Measurements from ENCODE around the gene SMURF2. TPM values are rescaled to one million over a fixed set of nuclear protein-coding genes. Genes with fewer than 3 reads are reported as not detected.

Gene SMURF2
- total RNA-seq, 1 donor from 2014 or later, result 48.3 TPM

DNA sequence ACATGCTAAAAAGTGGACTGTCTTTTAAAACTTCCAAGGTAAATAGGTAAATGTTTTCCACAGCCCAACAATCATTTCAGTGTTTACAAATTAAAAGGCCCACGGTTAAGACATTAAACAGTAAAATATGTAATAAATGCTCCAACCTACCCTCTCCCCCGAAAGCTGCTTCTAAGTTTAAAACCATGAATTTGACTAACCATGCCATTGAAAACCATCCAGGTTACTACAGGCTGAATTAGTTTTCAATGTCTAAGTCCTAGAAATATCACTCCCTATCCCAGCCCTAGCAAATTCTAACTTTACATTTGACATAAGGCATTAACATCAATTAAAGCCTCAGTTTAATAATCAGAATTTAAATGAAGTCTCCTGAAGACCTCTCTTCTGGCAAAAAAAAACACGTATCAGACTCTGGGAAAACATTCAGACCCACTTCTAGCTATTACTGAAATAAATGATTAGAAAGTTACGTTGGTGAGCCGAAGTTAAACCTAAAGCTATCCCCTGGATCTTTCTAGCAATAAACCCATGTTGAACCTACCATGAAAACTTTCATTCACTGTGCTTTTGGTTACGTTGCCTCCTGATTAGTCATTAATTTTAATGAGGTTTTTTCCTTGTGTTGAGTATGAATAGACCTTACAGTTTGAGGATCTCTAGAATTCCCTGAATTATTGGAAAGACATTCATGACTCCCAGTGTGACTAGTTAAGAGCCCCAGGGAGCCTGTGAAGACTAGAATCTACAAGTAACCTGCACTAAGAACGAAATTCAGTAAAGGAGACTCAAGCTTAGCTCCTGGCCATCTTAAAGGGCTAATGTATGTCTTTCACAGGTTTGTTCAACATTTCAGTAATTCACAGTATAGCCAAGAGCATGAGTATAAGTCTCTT, 163.6 kb downstream of the SMURF2 start:
- DNase-seq (ENCODE audit: low read depth), result no peak
- H3K4me3 ChIP-seq (ENCODE audit: low read depth, low read length), result no peak overlapping the region
- TF ChIP-seq, protein P1, sequence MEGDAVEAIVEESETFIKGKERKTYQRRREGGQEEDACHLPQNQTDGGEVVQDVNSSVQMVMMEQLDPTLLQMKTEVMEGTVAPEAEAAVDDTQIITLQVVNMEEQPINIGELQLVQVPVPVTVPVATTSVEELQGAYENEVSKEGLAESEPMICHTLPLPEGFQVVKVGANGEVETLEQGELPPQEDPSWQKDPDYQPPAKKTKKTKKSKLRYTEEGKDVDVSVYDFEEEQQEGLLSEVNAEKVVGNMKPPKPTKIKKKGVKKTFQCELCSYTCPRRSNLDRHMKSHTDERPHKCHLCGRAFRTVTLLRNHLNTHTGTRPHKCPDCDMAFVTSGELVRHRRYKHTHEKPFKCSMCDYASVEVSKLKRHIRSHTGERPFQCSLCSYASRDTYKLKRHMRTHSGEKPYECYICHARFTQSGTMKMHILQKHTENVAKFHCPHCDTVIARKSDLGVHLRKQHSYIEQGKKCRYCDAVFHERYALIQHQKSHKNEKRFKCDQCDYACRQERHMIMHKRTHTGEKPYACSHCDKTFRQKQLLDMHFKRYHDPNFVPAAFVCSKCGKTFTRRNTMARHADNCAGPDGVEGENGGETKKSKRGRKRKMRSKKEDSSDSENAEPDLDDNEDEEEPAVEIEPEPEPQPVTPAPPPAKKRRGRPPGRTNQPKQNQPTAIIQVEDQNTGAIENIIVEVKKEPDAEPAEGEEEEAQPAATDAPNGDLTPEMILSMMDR (conservative IDR thresholded peaks at IDR 0.05; ENCODE audit: low read depth, low read length), result no peak

DNA sequence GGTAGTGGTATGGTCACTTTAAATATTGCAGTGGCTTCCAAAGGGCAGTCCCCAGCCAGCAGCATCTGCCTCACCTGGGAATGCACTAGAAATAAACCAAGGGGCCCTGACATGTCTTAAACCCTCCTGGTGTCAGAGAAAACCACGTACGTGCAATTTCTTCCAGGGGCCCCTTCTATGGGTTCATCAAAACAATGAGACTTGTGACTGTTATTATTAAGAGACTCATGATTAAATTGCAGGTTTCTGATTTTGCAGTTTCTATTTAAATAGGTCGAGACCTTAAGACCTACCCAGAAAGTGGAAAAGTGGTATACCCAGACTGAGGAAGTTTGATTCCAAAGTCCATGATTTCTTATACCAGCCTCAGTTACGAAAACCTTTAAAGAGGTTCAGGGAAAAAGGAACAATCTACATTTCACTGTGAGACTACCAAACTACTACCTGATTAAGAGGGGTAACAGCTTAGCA, 164.5 kb downstream of the SMURF2 start:
- DNase-seq (ENCODE audit: low read depth), result no peak
- H3K4me3 ChIP-seq (ENCODE audit: low read depth, low read length), result peak overlapping the region; percentile 74
- TF ChIP-seq, protein P1 (conservative IDR thresholded peaks at IDR 0.05; ENCODE audit: low read depth, low read length), result no peak

DNA sequence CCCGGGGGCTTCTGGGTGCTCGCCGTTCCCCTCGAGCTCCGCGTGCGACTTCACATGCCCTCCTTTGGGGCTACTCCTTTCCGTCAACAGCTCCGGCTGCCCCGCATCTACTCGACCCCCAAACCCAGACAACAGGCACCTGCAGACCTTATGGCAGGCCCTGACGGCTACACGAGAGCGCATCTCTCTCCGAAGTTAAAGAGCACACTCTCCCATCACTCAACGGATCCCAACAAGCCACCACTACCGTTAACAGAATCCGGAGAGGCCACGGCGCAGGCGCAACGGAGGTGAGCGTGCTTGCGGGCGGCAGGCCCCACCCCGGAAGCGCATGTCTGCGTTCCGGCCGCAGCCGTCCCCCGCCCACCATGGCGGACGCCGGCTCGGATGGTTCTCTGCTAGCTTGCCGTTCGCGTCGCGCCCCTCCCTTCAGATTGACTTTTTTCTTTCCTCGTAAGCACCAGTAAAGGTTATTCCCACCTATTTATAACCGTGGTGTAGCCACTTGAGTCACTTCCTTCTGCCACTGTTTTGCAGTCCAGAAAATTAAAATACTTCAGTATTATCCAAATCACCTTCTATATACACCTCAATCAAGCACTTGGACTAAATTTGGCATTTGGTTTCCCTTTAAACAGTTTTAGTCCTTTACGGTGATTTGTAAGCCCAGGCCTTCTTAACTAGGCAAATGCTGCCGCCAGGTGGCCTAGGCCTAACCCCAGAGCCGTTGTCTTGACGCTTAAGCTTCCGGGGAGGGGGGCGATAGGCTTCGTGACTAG, 165.1 kb downstream of the SMURF2 start, which contains the start of gene POLG2:
Gene POLG2 (minus strand): TSS at position 269 of the 779 bp plus-strand sequence. CDS start 86 bp downstream, at position 183.
- TF ChIP-seq, protein P1 (conservative IDR thresholded peaks at IDR 0.05; ENCODE audit: low read depth, low read length), result peak; percentile 67
- peak within 1 kb of the TSS; percentile 74 for H3K4me3 ChIP-seq (ENCODE audit: low read depth, low read length)
- peak; percentile 61 for DNase-seq (ENCODE audit: low read depth)

DNA sequence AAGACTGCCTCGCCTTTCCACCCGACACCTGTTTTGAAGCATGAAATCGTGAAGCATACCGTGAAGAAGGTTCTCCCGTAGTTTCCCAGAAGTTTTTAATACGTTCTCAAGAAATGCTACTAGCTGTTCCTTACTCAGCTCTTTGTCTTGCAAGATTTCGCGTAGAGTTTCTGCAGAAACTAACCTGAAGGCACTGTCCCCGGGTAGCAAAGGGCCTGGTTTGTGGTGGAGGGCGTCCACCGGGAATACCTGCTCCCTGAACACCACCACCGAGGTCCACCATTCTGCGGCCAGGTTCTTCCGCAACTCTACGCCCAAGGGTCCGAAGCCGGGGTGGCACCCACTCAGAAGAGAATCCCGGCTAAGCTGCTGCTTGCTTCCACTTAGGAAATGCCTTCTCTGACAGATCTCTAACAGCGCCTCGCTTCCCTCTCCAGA, 165.7 kb downstream of the SMURF2 start:
- no peak for DNase-seq (ENCODE audit: low read depth)
- TF ChIP-seq, protein P1 (conservative IDR thresholded peaks at IDR 0.05; ENCODE audit: low read depth, low read length), result no peak
- H3K4me3 ChIP-seq (ENCODE audit: low read depth, low read length), result peak overlapping the region; percentile 74

Other genes with a start within 250 kb of the SMURF2 start
- 1.2 TPM in 1 of 2 replicates, not detected in the other for gene MILR1, start 213.2 kb downstream of the SMURF2 start, total RNA-seq
- 4.3 and 14.9 TPM in 2 replicates for gene POLG2, start 165.3 kb downstream of the SMURF2 start, total RNA-seq
- gene DDX5, start 156.0 kb downstream of the SMURF2 start, total RNA-seq, result 274 and 320 TPM in 2 replicates
- gene CEP95, start 155.3 kb downstream of the SMURF2 start, total RNA-seq, result 11.6 and 21.4 TPM in 2 replicates